Testis (tissue), 5 donors: ENCODE data around the gene GOLGA6L2. TPM values are rescaled to one million over a fixed set of nuclear protein-coding genes. Genes with fewer than 3 reads are reported as not detected.
A peak's percentile ranks its signal among the peaks of the same experiment; 100 is the strongest.

Experiments
- DNase-seq: peaks from one replicate; pipeline ENCODE4 v3.0.0-alpha.2; 2019
- H3K27ac ChIP-seq, 2 donors: fragments of 200-600 bp; sonication (generic); one replicate each; pipeline ENCODE4 v1.5.1; 2019
- H3K27me3 ChIP-seq: fragments of 200-600 bp; sonication (generic); one replicate; pipeline ENCODE4 v1.5.1; 2019
- H3K36me3 ChIP-seq: fragments of 200-600 bp; sonication (generic); one replicate; pipeline ENCODE4 v1.5.1; 2017; ENCODE audit warnings: low read depth; ENCODE audit errors: missing control alignments
- H3K4me1 ChIP-seq: fragments of 200-600 bp; sonication (generic); one replicate; pipeline ENCODE4 v1.5.1; 2019
- H3K4me3 ChIP-seq, 2 donors: fragments of 200-600 bp; sonication (generic); one replicate each; pipeline ENCODE4 v1.5.1; 2017 to 2019
- H3K9me3 ChIP-seq: fragments of 200-600 bp; sonication (generic); one replicate; pipeline ENCODE4 v1.5.1; 2017
- POLR2A ChIP-seq: fragments of 450-650 bp; IDR thresholded peaks from one replicate; pipeline ENCODE4 v1.6.1; 2017; ENCODE audit warnings: antibody characterized with exemption, mild to moderate bottlenecking, moderate library complexity
- WGBS, 2 donors: methylation state at CpG; one replicate each; pipeline ENCODE4 v1.1.5; 2018; 5-methylcytosine and 5-hydroxymethylcytosine counted together
- intact Hi-C: fragments of 100-400 bp; cut with DNase I; formaldehyde crosslinking; loops from one replicate; pipeline ENCODE4 v1.15.1; 2023; ENCODE audit warnings: low total_unique reads
- long read RNA-seq, 2 donors: transcript quantifications; one replicate each; lab custom pipeline, GENCODE V29; 2026
- polyA plus RNA-seq: library from polyadenylated mRNA; stranded (reverse); fragments of 350-450 nt; fragmentation: Illumina TruSeq; extraction: RNeasy Lipid Tissue Mini Kit (QIAGEN cat#74804); gene quantifications from one replicate; pipeline ENCODE4 v1.2.3, GENCODE V29; 2014; ENCODE audit warnings: low read depth, low replicate concordance; ENCODE audit not compliant: insufficient read depth
- total RNA-seq, 2 donors: library from RNA; depleted of rRNA; stranded (reverse); fragments of >200 nt; gene quantifications; one replicate each; pipeline ENCODE4 v1.2.3, GENCODE V29; 2016
- TF ChIP-seq, protein P1 (sequence below), 3 experiments: fragments of 450-650 bp in 2 of 3; fragments of 200-600 bp in 1 of 3; sonication (generic) in 1 of 3; IDR thresholded peaks; one replicate each; pipeline ENCODE4 v1.5.1; 2016 to 2019; ENCODE audit warnings: antibody characterized with exemption in 3 of 3, mild to moderate bottlenecking in 2 of 3, moderate library complexity in 1 of 3

The GOLGA6L2 gene, protein sequence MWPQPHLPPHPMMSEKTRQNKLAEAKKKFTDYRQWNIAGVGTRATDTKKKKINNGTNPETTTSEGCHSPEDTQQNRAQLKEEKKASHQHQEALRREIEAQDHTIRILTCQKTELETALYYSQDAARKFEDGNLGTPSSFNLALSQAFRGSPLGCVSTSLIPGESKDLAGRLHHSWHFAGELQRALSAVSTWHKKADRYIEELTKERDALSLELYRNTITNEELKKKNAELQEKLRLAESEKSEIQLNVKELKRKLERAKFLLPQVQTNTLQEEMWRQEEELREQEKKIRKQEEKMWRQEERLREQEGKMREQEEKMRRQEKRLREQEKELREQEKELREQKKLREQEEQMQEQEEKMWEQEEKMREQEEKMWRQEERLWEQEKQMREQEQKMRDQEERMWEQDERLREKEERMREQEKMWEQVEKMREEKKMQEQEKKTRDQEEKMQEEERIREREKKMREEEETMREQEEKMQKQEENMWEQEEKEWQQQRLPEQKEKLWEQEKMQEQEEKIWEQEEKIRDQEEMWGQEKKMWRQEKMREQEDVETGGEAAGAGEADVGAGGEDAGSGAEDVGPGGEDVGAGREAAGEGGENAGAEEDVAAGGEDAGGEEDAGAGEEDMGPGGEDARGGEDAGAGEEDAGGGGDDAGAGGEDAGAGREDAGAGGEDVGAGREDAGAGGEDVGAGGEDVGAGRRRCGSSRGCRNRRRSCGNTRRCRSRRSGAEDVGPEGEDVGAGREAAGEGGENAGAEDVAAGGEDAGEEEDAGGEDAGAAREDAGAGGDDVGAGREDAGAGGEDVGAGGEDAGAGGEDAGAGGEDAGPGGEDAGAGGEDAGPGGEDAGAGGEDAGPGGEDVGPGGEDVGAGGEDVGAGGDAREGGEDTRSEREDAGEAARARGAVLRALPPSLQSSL
- total RNA-seq (10 to 100 TPM in 1 of 2 donors, 1 to 10 TPM in 1; 4.2 to 14.6 TPM), polyA plus RNA-seq (32.0 TPM)
- long read RNA-seq, donor 1 = 0 reads
- long read RNA-seq, donor 2 = 0 reads

DNA sequence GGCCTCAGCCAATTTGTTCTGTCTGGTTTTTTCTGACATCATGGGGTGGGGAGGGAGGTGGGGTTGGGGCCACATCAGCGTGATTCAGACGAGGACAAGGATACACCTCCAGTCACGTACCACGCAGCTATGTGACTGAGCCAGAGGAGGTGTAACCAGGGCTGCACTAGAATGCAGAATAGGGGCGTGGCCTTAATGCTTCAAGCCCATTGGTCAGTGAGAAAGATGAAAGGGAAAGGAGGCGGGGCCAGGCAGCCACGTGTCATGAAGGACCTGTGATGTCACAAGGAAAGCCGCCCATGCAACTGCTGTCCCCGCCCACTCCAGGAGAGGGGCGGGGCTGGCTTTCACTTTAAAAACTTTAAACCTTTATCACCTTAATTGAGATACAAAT, at the start of gene GOLGA6L2:
Gene GOLGA6L2, minus strand, starts transcription at position 137 of the 394 bp plus-strand sequence. Its CDS starts 62 bp downstream, at position 75.
- no peaks in the 10 kb centered on the region for H3K4me1 ChIP-seq
- no peak for TF ChIP-seq POLR2A
- TF ChIP-seq, protein P1, sequence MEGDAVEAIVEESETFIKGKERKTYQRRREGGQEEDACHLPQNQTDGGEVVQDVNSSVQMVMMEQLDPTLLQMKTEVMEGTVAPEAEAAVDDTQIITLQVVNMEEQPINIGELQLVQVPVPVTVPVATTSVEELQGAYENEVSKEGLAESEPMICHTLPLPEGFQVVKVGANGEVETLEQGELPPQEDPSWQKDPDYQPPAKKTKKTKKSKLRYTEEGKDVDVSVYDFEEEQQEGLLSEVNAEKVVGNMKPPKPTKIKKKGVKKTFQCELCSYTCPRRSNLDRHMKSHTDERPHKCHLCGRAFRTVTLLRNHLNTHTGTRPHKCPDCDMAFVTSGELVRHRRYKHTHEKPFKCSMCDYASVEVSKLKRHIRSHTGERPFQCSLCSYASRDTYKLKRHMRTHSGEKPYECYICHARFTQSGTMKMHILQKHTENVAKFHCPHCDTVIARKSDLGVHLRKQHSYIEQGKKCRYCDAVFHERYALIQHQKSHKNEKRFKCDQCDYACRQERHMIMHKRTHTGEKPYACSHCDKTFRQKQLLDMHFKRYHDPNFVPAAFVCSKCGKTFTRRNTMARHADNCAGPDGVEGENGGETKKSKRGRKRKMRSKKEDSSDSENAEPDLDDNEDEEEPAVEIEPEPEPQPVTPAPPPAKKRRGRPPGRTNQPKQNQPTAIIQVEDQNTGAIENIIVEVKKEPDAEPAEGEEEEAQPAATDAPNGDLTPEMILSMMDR (IDR thresholded peaks at IDR 0.05) = no peak
- no peaks in the 10 kb centered on the region for H3K36me3 ChIP-seq
- no peaks in the 10 kb centered on the region for H3K27me3 ChIP-seq
- H3K9me3 ChIP-seq = no peaks in the 10 kb centered on the region
- H3K27ac ChIP-seq = no peak within 1 kb of the TSS
- intact Hi-C loops = no loop called here
- H3K4me3 ChIP-seq = no peak within 1 kb of the TSS
- DNase-seq = peak; percentile 74
- WGBS, 2 donors = 64 to 75% methylated on average over 10 of the region's 10 CpGs

DNA sequence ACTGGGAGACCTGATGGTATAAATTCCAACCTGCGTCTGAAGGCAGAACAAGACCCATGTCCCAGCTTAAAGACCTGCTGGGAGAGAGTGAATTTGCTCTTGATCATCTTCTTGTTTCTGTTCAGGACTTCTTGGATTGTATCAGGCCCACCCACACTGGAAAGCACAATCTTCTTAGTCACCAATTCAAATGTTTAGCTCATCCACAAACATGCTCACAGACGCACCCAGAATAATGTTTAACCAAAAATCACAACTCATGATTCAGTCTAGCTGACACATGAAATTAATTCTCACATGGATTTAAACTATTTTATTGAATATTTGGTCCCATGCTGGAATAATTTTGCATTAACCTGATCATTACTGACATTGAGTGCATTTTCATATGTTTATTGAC, 37.8 kb upstream of the GOLGA6L2 start:
- WGBS, 2 donors = 77 to 82% methylated on average over 2 of the region's 2 CpGs
- no peaks in the 10 kb centered on the region for H3K9me3 ChIP-seq
- intact Hi-C loops = no loop called here

DNA sequence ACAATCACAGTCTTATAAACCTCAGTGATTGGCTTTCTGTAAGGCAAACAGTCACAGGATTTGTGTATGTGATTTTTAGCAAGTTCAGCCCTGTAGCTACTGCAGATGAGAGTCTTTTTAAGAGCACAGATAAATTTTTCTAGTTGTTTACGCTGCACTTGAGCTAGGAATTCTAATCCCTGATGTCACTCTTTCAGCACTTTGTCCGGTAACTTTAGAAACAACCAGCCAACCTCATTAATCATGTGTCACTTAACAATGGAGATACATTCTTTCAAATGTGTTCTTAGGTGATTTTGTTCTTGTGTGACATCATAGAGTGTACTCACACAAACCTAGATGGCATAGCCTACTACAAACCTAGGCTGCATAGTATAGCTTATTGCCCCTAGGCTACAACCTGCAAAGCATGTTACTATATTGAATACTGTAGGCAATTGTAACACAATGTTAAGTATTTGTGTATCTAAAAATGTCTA, 36.8 kb upstream of the GOLGA6L2 start:
- no peak for TF ChIP-seq POLR2A
- TF ChIP-seq, protein P1 (IDR thresholded peaks at IDR 0.05) = no peak
- H3K4me1 ChIP-seq = no peaks in the 10 kb centered on the region
- H3K27me3 ChIP-seq = no peaks in the 10 kb centered on the region
- no peaks in the 10 kb centered on the region for H3K36me3 ChIP-seq
- no peak overlapping the region for H3K4me3 ChIP-seq
- 49 to 65% methylated on average over 2 of the region's 2 CpGs for whole genome bisulfite sequencing, 2 donors
- no peaks in the 10 kb centered on the region for H3K9me3 ChIP-seq
- no peak for DNase-seq
- intact Hi-C loops = no loop called here
- H3K27ac ChIP-seq = no peak overlapping the region

More for the DNA sequence above, 37.8 kb upstream of the GOLGA6L2 start:
- Histone ChIP-seq H3K4me3 (no peak overlapping the region), H3K36me3 (no peaks in the 10 kb centered on the region), H3K27me3 (no peaks in the 10 kb centered on the region), H3K27ac (no peak overlapping the region), H3K4me1 (no peaks in the 10 kb centered on the region)
- DNase-seq = no peak
- TF ChIP-seq, protein P1 (IDR thresholded peaks at IDR 0.05) = no peak
- TF ChIP-seq POLR2A = no peak

DNA sequence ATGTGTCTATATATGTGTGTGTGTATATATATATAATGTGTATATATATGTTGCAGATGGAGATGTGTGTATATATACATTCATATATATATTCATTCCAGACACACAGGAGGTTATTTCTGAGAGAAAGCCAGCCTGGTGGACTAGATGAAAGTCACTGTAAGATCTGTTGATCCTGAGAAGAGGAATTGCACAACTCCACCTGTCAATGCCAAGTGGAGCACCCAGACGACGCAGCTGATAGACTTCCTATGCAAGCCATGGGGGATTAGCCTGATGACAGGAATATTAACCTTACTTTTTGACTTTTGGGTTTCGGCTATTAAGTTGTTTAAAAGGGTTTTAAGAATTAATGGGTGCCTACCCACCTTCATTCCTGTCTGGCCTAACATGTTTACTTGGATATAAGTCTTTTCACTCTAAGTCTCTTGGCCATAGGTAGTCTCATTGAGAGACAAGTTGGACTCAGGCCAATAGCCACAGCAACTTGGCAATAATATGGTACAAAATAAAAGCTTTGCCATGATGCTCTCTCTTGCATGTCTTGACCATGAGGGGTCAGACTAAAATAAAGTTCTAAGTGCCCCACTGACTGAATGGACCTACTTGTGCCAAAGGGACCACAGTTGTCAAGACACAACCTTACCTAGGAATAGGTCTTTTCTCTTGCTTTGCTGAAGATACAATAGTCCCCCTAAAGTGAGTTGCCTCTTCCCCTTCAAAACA, 35.9 kb upstream of the GOLGA6L2 start:
- DNase-seq = no peak
- 60 to 85% methylated on average over 3 of the region's 3 CpGs for WGBS, 2 donors
- Histone ChIP-seq H3K4me3 (no peak overlapping the region), H3K9me3 (no peaks in the 10 kb centered on the region), H3K4me1 (no peaks in the 10 kb centered on the region), H3K27me3 (no peaks in the 10 kb centered on the region), H3K27ac (no peak overlapping the region), H3K36me3 (no peaks in the 10 kb centered on the region)
- intact Hi-C loops = no loop called here
- TF ChIP-seq POLR2A = no peak
- TF ChIP-seq, protein P1 (IDR thresholded peaks at IDR 0.05) = no peak
